Left renal pelvis (tissue), 4 donors: ENCODE data around the gene CERS6. TPM values are rescaled to one million over a fixed set of nuclear protein-coding genes. Genes with fewer than 3 reads are reported as not detected.
"Not testable (repeated sequence)": the region's sequence is repeated elsewhere in the genome, so short reads cannot be mapped to it uniquely, and the experiment has no call there.

ENCODE experiments used
- DNase-seq, 4 donors: peaks; one replicate each; pipeline ENCODE4 v3.0.0-alpha.2; 2013; ENCODE audit warnings: low read depth in 4 of 4, low spot score in 3 of 4
- polyA plus RNA-seq, 4 donors: library from polyadenylated mRNA; unstranded; fragments of 120-200 nt; gene quantifications; one replicate each; pipeline ENCODE4 v1.2.1, GENCODE V29; 2013; ENCODE audit not compliant: insufficient read length in 4 of 4

The CERS6 gene
- polyA plus RNA-seq, 4 donors, result 42.3 to 63.7 (median 54.4) TPM

- DNase-seq, result no peak
These were observed 10.9 kb downstream of the CERS6 start for GRCh38 chr2:168466834-168467565.

DNA sequence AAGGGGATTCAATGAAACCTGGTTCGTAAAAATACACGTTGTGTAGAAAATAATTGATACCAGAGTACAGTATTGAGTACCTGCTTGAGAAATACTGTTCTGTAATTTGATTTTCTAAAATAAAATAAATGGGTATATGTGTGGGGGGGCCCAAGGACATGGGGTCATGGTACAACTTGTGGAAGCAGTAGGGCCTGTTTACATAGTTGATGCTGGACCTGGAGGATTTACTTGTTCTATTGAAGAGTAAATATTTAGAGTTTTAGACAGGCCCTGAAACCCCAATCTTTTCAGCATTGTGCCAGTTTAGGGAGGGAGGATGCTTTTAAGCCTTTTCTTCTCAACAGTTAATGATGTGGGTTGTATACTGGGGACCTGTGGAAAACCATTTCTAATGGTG is 11.7 kb downstream of the CERS6 start:
- no peak for DNase-seq

GRCh38 chr2:168468354-168468753 is 12.3 kb downstream of the CERS6 start:
- no peak for DNase-seq

DNA sequence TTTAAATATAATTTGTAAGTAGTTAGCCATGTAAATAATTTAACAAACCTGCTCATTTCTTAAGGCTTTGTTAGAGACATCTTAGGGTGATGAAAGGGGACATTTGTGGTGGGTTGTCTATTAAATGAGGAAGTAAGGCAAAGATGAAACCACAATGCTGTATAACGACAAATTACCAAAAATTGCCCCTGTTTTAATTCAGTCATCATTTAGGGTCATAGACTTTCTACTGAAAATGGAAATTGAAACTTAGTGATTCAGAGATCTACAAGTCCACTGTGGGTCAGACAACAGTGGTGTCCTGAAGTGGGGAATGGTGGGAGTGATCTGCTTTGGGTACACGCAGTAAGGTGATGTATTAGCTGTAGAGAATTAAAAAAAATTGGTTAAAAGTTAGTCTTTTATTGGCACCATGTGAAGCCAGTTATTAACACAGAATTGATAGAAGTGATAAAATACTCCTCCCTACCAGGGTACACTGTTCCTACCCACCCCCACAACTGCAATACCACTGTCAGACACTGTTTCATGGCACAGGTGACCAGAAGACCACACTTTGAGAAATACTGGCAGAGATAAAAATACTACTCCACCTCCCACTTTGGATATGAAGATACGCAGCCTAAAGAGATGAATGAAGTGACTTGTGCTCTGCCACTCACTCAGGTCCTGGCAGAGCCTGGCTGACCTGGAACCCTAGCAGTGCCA is 13.4 kb downstream of the CERS6 start:
- DNase-seq, result no peak

DNA sequence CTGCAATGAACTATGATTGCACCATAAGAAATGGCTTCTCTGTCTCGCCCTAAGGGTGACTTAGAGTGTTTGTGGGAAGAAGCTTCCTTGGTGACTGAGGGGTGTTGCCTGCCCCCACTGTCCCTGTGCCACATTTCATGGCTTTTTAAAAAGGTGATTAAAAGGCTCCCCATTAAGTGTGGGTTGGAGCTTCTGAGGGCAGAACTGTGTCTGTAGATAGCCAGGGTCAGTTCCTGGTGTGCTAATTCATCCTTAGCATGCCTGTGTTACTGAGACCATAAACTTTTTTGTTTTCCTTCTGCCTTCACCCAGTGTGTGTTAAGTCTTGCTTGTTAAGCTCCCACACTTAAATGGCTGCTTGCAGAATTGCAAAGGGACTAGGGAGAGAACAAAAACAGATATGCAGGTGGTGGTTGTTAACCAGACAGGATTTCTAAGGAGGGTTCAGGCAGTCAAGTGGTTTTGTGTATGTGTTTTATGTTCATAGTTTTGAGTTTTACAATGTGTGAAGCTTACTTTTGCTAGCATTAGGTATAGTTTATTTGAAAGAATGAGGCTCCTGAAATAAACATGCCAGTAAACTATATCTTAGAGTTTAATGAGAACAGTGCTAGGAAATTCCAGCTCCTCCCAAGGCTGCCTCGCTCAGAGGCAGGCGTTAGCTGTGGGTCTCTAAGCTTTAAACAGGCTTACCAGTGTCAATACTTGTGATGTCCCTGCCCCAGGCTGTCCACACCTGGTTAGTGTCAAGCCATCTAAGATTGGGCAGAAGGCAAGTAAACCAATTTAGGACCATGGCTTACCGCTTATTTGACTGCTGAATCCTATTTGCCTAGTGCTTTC is 14.5 kb downstream of the CERS6 start:
- DNase-seq, result no peak

- no peak for DNase-seq
These were observed 15.0 kb downstream of the CERS6 start for GRCh38 chr2:168471163-168471475.

DNA sequence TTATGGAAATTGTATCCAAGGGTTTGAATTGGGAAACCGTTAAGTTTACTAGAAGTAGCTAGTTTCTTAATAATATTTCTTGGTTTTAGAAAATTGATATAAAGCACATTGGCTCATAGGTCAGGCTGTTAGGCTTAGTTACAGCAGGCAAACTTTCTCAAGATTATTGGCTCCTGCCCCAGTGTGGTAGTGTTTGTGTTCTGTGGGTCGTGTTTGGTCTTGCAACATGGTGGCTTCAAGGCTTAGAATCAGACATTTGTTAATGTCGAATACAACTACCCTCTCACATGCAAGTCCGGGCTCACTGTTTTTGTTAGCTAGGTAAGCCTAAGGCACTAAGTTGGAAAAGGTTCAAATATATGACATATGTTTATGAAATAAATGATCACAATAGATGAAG is 19.6 kb downstream of the CERS6 start:
- no peak for DNase-seq

DNA sequence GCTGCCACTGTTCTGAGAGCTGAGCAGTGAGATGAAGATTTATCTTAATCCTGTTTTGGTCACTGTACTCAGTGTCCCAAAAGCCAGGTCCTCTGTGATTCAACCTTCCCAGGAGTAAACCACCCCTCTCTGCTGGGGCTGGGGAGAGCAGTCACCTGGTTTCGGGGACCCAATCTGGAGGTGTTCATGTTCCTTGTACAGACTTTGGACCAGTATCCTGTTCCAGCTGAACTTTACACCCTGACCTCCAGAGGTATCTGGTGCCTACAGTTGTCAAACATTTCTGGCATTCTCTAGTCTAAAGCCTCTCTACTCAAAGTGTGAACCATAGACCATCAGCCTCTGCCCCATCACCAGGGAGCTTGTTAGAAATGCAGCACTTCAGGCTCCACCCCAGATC is 22.1 kb downstream of the CERS6 start:
- no peak for DNase-seq

DNA sequence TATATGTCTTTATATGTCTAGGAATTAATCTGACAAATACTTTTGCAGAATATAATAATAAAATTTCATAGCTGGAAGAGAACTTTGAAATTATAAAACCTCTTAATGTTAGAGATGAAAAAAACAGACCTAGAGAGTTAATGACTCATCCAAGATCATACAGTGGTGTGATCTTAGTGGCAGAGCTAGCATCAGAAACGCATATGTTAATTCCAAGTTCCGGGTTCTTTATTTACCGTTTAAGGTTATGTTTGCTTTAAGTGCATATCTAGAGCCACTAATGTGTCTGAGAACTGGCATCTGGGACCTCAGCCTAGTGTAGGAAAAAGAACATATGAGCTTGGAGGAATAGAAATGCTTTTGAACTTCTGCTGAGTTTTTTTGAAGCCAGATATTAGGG is 24.3 kb downstream of the CERS6 start:
- no peak for DNase-seq

DNA sequence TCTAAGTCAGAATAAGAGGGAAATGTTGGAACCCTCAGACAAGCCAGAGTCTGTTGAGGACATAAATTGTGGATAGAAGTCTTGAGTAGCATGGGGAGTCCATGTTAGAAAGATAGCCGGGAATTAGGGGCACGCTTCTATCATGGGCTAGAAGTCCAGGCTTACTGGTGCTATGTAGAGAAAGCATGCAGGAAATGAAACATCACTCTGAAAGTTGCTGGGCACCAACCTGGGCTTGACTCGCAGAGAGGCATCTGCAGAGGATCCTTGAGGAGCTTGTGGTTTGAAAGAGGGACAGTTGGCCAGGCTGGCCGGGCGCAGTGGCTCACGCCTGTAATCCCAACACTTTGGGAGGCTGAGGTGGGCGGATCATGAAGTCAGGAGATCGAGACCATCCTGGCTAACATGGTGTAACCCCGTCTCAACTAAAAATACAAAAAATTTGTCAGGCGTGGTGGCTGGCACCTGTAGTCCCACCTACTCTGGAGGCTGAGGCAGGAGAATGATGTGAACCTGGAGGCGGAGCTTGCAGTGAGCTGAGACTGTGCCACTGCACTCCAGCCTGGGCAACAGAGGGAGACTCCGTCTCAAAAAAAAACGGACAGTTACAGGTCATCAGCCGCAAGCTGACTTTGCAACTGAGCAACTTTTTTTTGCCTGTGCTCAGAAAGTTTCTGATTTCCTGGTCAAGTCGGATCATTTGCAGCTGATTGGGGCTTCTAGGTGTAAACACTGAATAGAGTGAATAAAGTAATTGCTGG is 24.9 kb downstream of the CERS6 start:
- no peak for DNase-seq

GRCh38 chr2:168482269-168482668 is 26.2 kb downstream of the CERS6 start:
- DNase-seq, result no peak

DNA sequence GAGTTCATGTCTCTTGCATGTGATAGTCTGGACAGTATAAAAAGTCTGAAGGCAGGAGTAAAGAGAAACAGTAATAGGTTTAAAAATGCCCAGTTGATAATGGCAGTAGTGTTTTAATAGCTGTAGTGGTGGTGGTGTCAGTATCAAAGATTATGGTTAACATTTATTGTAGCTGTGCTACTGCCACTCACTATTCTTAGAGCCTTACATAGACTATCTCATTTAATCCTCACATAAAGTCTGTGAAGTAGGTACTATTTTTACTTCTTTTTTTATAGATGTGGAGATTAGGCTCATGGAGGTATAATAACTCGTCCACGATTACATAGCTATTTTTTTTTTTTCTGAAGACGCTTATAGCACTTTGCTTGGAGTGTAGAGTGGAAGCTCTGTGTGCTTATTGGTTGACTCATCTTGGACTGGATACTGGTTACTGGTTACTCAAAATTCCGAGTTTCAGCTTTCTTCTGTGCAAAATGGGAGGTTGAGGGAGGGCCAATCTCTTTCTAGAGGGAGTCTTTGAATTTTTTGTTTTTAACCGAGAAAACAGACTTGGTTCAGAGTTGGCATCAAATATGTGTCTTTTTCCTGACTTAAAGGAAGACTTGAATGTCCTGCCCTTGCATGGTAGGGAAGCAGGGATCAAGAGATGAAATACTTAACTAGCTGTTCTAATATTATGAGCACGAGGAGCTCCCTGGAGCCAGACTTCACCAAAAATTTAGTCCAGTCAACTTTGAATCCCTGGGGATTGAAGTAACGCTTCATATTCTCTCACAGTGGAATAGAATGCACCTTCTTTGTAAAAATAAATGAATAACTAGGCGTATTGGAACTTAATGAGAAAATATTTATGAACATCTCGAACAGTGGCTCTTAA is 27.1 kb downstream of the CERS6 start:
- DNase-seq, result no peak

DNA sequence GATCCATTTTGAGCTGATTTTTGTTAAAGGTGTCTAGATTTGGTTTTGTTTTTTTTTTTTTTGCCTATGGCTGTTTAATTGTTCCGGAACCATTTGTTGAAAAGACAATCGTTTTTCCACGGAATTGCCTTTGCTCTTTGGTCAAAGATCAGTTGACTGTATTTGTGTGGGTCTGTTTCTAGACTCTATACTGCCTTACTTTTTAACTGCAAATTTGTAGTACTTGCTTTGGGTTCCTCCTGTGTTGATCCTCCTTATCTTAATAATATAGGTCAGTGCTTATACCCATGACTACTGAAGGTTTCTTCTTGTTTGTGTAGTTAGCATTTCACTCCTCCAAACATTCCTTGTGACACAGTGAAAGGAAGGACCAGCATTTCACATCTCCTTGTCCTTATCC is 30.4 kb downstream of the CERS6 start:
- no peak for DNase-seq

- DNase-seq, result no peak
These were observed 34.2 kb downstream of the CERS6 start for GRCh38 chr2:168490015-168490874.

DNA sequence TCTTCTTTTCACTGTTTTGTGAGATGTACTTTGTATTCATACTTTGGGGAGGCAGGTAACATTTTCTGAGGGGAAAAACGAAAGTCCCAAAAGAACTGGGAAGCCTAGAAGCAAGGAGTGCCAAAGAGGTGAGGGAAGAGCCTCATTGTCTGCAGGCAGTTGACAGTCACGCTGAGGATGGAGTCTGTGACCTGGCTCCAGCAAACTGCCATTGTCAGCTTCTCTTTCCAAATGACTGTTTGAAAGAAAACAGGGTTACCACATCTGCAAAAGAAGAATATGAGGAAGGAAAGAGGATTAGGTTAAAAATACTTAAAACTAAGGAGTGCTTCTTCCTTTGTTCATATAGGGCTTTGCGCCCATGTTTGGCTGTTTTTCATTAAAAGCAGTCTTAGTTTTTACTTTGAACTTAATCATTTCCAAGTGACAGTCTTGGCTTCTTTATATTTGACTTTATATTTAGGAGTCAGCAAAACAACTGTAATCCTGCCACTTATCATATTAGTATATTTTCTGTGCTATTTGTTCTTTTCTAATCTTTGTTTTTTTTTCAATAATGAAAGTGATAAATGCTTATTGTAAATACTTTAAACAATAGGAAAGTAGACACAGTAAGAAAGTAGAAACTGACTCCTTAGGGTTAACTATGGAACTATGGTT is 35.0 kb downstream of the CERS6 start:
- DNase-seq, result no peak

- not testable (repeated sequence) for DNase-seq
These were observed 35.7 kb downstream of the CERS6 start for GRCh38 chr2:168491728-168492127.

- not testable (repeated sequence) for DNase-seq
These were observed 37.1 kb downstream of the CERS6 start for GRCh38 chr2:168493219-168493618.

GRCh38 chr2:168494190-168494711 is 38.2 kb downstream of the CERS6 start:
- no peak for DNase-seq
